HEK293 (cell line): ENCODE measurements around the gene SSMEM1.

Experiments used
- CTCF ChIA-PET: fragments of 350-600 bp; formaldehyde crosslinking; extraction: SDS; loops from one replicate; lab custom pipeline; 2021; ENCODE audit warnings: antibody characterized with exemption; lab: Yijun Ruan, JAX
- POLR2A ChIA-PET: fragments of 300-600 bp; formaldehyde crosslinking; extraction: SDS; loops from one replicate; lab custom pipeline; 2020; ENCODE audit warnings: antibody characterized with exemption, inconsistent platforms; lab: Yijun Ruan, JAX
- H3K27ac ChIP-seq: fragments of 200-500 bp; sonication (Bioruptor generic); 2 replicates; pipeline ENCODE4 v1.5.1; 2014; ENCODE audit warnings: low read depth, low read length, control low read depth, inconsistent platforms; ENCODE audit errors: extremely low read depth
- H3K36me3 ChIP-seq, 2 experiments: fragments of 200-500 bp in 1 of 2; sonication (Bioruptor generic) in 1 of 2; 1 replicate in 1 of 2; 2 replicates in 1 of 2; pipeline ENCODE4 v1.5.1; 2014 to 2017; ENCODE audit warnings: inconsistent platforms in 2 of 2, low read length in 2 of 2; ENCODE audit not compliant: control insufficient read depth in 2 of 2, insufficient read depth in 1 of 2
- H3K4me1 ChIP-seq: fragments of 200-500 bp; sonication (Bioruptor generic); 2 replicates; pipeline ENCODE4 v1.5.1; 2014; ENCODE audit warnings: mild to moderate bottlenecking, low read length, inconsistent platforms; ENCODE audit not compliant: control insufficient read depth, insufficient read depth
- H3K4me3 ChIP-seq: 2 replicates; pipeline ENCODE4 v1.5.1; 2011; ENCODE audit warnings: low read depth, mild to moderate bottlenecking, control low read depth, low read length, moderate library complexity
- H3K9me3 ChIP-seq: fragments of 200-500 bp; sonication (Bioruptor generic); 2 replicates; pipeline ENCODE4 v1.5.1; 2014; ENCODE audit warnings: low read depth, low read length, inconsistent platforms; ENCODE audit not compliant: control insufficient read depth, insufficient read depth
- BCL11A ChIP-seq: fragments of 450-650 bp; formaldehyde crosslinking; IDR thresholded peaks from 2 replicates; pipeline ENCODE4 v1.5.1; 2016; ENCODE audit warnings: low read depth, missing biosample characterization, missing genetic modification characterization
- GLIS1 ChIP-seq: fragments of 450-650 bp; formaldehyde crosslinking; IDR thresholded peaks from 2 replicates; pipeline ENCODE4 v1.5.1; 2016; ENCODE audit warnings: missing biosample characterization, missing genetic modification characterization
- GLIS2 ChIP-seq: fragments of 450-650 bp; formaldehyde crosslinking; IDR thresholded peaks from 2 replicates; pipeline ENCODE4 v1.5.1; 2016; ENCODE audit warnings: missing biosample characterization, missing genetic modification characterization
- HOXD13 ChIP-seq: sonication (generic); formaldehyde crosslinking; IDR thresholded peaks from 2 replicates; pipeline ENCODE4 v1.8.0; 2022; ENCODE audit warnings: missing genetic modification reagents, borderline replicate concordance
- IKZF3 ChIP-seq: fragments of 450-650 bp; IDR thresholded peaks from 2 replicates; pipeline ENCODE4 v1.5.0; 2018; ENCODE audit warnings: missing biosample characterization, mild to moderate bottlenecking, missing genetic modification characterization, moderate library complexity
- INSM2 ChIP-seq: fragments of 450-650 bp; formaldehyde crosslinking; IDR thresholded peaks from 2 replicates; pipeline ENCODE4 v1.5.1; 2016; ENCODE audit warnings: missing biosample characterization, missing genetic modification characterization
- MEIS1 ChIP-seq: sonication (generic); formaldehyde crosslinking; IDR thresholded peaks from 2 replicates; pipeline ENCODE4 v1.8.1; 2022; ENCODE audit warnings: missing genetic modification reagents, mild to moderate bottlenecking, borderline replicate concordance
- OVOL3 ChIP-seq: fragments of 450-650 bp; formaldehyde crosslinking; IDR thresholded peaks from 2 replicates; pipeline ENCODE4 v1.5.1; 2016; ENCODE audit warnings: missing biosample characterization, missing genetic modification characterization
- SP2 ChIP-seq: fragments of 450-650 bp; formaldehyde crosslinking; IDR thresholded peaks from 2 replicates; pipeline ENCODE4 v1.5.1; 2016; ENCODE audit warnings: missing biosample characterization, missing genetic modification characterization
- ZBTB17 ChIP-seq: fragments of 450-650 bp; formaldehyde crosslinking; IDR thresholded peaks from 2 replicates; pipeline ENCODE4 v1.5.1; 2016; ENCODE audit warnings: missing biosample characterization, missing genetic modification characterization
- ZBTB20 ChIP-seq: fragments of 450-650 bp; formaldehyde crosslinking; IDR thresholded peaks from 2 replicates; pipeline ENCODE4 v1.5.1; 2016; ENCODE audit warnings: missing biosample characterization, missing genetic modification characterization
- ZBTB48 ChIP-seq: fragments of 450-650 bp; formaldehyde crosslinking; IDR thresholded peaks from 2 replicates; pipeline ENCODE4 v1.5.1; 2016; ENCODE audit warnings: missing biosample characterization, missing genetic modification characterization
- ZBTB7A ChIP-seq: fragments of 450-650 bp; formaldehyde crosslinking; IDR thresholded peaks from 2 replicates; pipeline ENCODE4 v1.5.1; 2016; ENCODE audit warnings: low read depth, missing biosample characterization, missing genetic modification characterization
- ZEB2 ChIP-seq: fragments of 450-650 bp; formaldehyde crosslinking; IDR thresholded peaks from 2 replicates; pipeline ENCODE4 v1.5.1; 2016; ENCODE audit warnings: missing biosample characterization, missing genetic modification characterization
- ZNF239 ChIP-seq: fragments of 450-650 bp; formaldehyde crosslinking; IDR thresholded peaks from 2 replicates; pipeline ENCODE4 v1.5.1; 2016; ENCODE audit warnings: missing biosample characterization, missing genetic modification characterization
- ZNF335 ChIP-seq: fragments of 450-650 bp; formaldehyde crosslinking; conservative IDR thresholded peaks from 2 replicates; pipeline ENCODE4 v1.5.1; 2016; ENCODE audit warnings: missing biosample characterization, missing genetic modification characterization
- ZNF391 ChIP-seq: fragments of 450-650 bp; formaldehyde crosslinking; IDR thresholded peaks from 2 replicates; pipeline ENCODE4 v1.5.1; 2016; ENCODE audit warnings: low read depth, missing biosample characterization, missing genetic modification characterization, borderline replicate concordance
- ZNF449 ChIP-seq: fragments of 450-650 bp; formaldehyde crosslinking; IDR thresholded peaks from 2 replicates; pipeline ENCODE4 v1.5.1; 2017; ENCODE audit warnings: missing biosample characterization, mild to moderate bottlenecking, missing genetic modification characterization, moderate library complexity
- ZNF501 ChIP-seq: fragments of 450-650 bp; formaldehyde crosslinking; IDR thresholded peaks from 2 replicates; pipeline ENCODE4 v1.5.1; 2016; ENCODE audit warnings: missing biosample characterization, missing genetic modification characterization
- ZNF514 ChIP-seq: fragments of 450-650 bp; formaldehyde crosslinking; IDR thresholded peaks from 2 replicates; pipeline ENCODE4 v1.5.1; 2016; ENCODE audit warnings: missing biosample characterization, missing genetic modification characterization
- ZNF629 ChIP-seq: fragments of 450-650 bp; formaldehyde crosslinking; IDR thresholded peaks from 2 replicates; pipeline ENCODE4 v1.5.1; 2017; ENCODE audit warnings: missing biosample characterization, missing genetic modification characterization
- ZNF639 ChIP-seq: fragments of 450-650 bp; formaldehyde crosslinking; IDR thresholded peaks from 2 replicates; pipeline ENCODE4 v1.5.1; 2016; ENCODE audit warnings: missing biosample characterization, missing genetic modification characterization
- ZNF747 ChIP-seq: fragments of 450-650 bp; formaldehyde crosslinking; IDR thresholded peaks from 2 replicates; pipeline ENCODE4 v1.5.1; 2016; ENCODE audit warnings: missing biosample characterization, missing genetic modification characterization
- TF ChIP-seq, protein P1 (sequence below): fragments of 450-650 bp; formaldehyde crosslinking; IDR thresholded peaks from 2 replicates; pipeline ENCODE4 v1.5.1; 2016; ENCODE audit warnings: missing biosample characterization, missing genetic modification characterization
- TF ChIP-seq, protein P2 (sequence below): fragments of 450-650 bp; formaldehyde crosslinking; conservative IDR thresholded peaks from 2 replicates; pipeline ENCODE4 v1.5.1; 2016; ENCODE audit warnings: low read depth, missing biosample characterization, missing genetic modification characterization

Gene SSMEM1

GRCh38 chr7:130205084-130205947, 2.3 kb upstream of the SSMEM1 start, which contains the start of gene TMEM209:
Gene TMEM209, minus strand, starts transcription at chr7:130205406. Its CDS starts 31 bp downstream, at chr7:130205375.
- H3K4me3 ChIP-seq = peak within 1 kb of the TSS; percentile 99
- H3K9me3 ChIP-seq = no peaks in the 10 kb centered on the region
- peaks cover 16 to 28% of the 10 kb centered on the region in 2 experiments for H3K36me3 ChIP-seq
- CTCF ChIA-PET = interaction anchor here (0.7 to 1.2 kb wide), 5 partner anchors 11 to 135 kb away, joined by 3 to 6 read pairs (median 3); partner anchors contain the start of gene KLHDC10
- POLR2A ChIA-PET = interaction anchor here (0.6 to 2.0 kb wide), 21 partner anchors 10 to 553 kb away, joined by 3 to 14 read pairs (median 4); partner anchors contain the start of genes CEP41 and KLHDC10
- H3K27ac ChIP-seq = peak within 1 kb of the TSS; percentile 92
- no peaks in the 10 kb centered on the region for H3K4me1 ChIP-seq
- TF ChIP-seq ZNF514 (tag by site-specific recombination) (no peak), ZBTB20 (0 out of 2 replicates have a peak, but pooled peaks have one; percentile 16), SP2 (tag by site-specific recombination) (peak; percentile 86), ZNF639 (no peak; the same call in 1 of the 2 replicates), HOXD13 (no peak), MEIS1 (CRISPR knock-in tag) (no peak), ZNF747 (tag by site-specific recombination) (no peak), ZNF449 (0 out of 2 replicates have a peak, but pooled peaks have one; percentile 31), ZNF391 (0 out of 2 replicates have a peak, but pooled peaks have one; percentile 26), ZNF501 (tag by site-specific recombination) (peak; percentile 89), GLIS2 (no peak), ZNF629 (tag by site-specific recombination) (peak; percentile 67), BCL11A (tag by site-specific recombination) (no peak), ZNF239 (tag by site-specific recombination) (no peak), ZBTB48 (tag by site-specific recombination) (peak; percentile 34; the same call in 1 of the 2 replicates), OVOL3 (tag by site-specific recombination) (no peak), ZEB2 (tag by site-specific recombination) (peak; percentile 71; the same call in 1 of the 2 replicates), INSM2 (0 out of 2 replicates have a peak, but pooled peaks have one; percentile 46), IKZF3 (tag by site-specific recombination) (0 out of 2 replicates have a peak, but pooled peaks have one; percentile 7), ZBTB7A (tag by site-specific recombination) (peak; percentile 49), ZNF335 (tag by site-specific recombination) (peak; percentile 75), GLIS1 (tag by site-specific recombination) (peak; percentile 74), ZBTB17 (tag by site-specific recombination) (peak; percentile 80)
- TF ChIP-seq, protein P1, sequence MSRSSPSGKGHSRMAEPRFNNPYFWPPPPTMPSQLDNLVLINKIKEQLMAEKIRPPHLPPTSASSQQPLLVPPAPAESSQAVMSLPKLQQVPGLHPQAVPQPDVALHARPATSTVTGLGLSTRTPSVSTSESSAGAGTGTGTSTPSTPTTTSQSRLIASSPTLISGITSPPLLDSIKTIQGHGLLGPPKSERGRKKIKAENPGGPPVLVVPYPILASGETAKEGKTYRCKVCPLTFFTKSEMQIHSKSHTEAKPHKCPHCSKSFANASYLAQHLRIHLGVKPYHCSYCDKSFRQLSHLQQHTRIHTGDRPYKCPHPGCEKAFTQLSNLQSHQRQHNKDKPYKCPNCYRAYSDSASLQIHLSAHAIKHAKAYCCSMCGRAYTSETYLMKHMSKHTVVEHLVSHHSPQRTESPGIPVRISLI (tag by site-specific recombination) = no peak
- TF ChIP-seq, protein P2, sequence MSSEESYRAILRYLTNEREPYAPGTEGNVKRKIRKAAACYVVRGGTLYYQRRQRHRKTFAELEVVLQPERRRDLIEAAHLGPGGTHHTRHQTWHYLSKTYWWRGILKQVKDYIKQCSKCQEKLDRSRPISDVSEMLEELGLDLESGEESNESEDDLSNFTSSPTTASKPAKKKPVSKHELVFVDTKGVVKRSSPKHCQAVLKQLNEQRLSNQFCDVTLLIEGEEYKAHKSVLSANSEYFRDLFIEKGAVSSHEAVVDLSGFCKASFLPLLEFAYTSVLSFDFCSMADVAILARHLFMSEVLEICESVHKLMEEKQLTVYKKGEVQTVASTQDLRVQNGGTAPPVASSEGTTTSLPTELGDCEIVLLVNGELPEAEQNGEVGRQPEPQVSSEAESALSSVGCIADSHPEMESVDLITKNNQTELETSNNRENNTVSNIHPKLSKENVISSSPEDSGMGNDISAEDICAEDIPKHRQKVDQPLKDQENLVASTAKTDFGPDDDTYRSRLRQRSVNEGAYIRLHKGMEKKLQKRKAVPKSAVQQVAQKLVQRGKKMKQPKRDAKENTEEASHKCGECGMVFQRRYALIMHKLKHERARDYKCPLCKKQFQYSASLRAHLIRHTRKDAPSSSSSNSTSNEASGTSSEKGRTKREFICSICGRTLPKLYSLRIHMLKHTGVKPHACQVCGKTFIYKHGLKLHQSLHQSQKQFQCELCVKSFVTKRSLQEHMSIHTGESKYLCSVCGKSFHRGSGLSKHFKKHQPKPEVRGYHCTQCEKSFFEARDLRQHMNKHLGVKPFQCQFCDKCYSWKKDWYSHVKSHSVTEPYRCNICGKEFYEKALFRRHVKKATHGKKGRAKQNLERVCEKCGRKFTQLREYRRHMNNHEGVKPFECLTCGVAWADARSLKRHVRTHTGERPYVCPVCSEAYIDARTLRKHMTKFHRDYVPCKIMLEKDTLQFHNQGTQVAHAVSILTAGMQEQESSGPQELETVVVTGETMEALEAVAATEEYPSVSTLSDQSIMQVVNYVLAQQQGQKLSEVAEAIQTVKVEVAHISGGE = peak; percentile 91
